Left ventricle myocardium inferior (tissue), 1 donor: ENCODE results near the gene DLX4. TPM values are rescaled to one million over a fixed set of nuclear protein-coding genes. Genes with fewer than 3 reads are reported as not detected.

ENCODE experiments used
- DNase-seq: peaks from one replicate; pipeline ENCODE4 v3.0.0-alpha.2; 2020
- H3K27ac ChIP-seq: fragments of 200-600 bp; replicated peaks from 2 replicates; pipeline ENCODE4 v1.8.0; 2021
- H3K27me3 ChIP-seq: fragments of 200-600 bp; 2 replicates; pipeline ENCODE4 v1.8.0; 2021; ENCODE audit warnings: low read depth
- H3K36me3 ChIP-seq: fragments of 200-600 bp; 2 replicates; pipeline ENCODE4 v1.8.0; 2021
- H3K4me1 ChIP-seq: fragments of 200-600 bp; 2 replicates; pipeline ENCODE4 v1.8.0; 2021
- H3K4me3 ChIP-seq: fragments of 200-600 bp; 2 replicates; pipeline ENCODE4 v1.8.0; 2021; ENCODE audit warnings: mild to moderate bottlenecking, moderate library complexity
- H3K9me3 ChIP-seq: fragments of 200-600 bp; replicated peaks from 2 replicates; pipeline ENCODE4 v1.8.0; 2021
- intact Hi-C: fragments of 100-400 bp; cut with micrococcal nuclease; formaldehyde crosslinking; loops from one replicate; pipeline ENCODE4 v1.11.0; 2022
- total RNA-seq: library from RNA; stranded (reverse); fragmentation: NEBNext Ultra II Directional; extraction: Animal tissue kit (Norgen Biotek cat#: 25700); gene quantifications from one replicate; pipeline ENCODE4 v1.2.1, GENCODE V29; 2021
- TF ChIP-seq, protein P1 (sequence below): fragments of 200-600 bp; IDR thresholded peaks from 2 replicates; pipeline ENCODE4 v1.8.0; 2021; ENCODE audit warnings: antibody characterized with exemption, mild to moderate bottlenecking, borderline replicate concordance
- donor health status: DM: no; HTN: yes; CAD: no; lungs with severe emphysema.

DLX4 gene
- total RNA-seq, 1 donor from 2014 or later = not detected

- TF ChIP-seq, protein P1, sequence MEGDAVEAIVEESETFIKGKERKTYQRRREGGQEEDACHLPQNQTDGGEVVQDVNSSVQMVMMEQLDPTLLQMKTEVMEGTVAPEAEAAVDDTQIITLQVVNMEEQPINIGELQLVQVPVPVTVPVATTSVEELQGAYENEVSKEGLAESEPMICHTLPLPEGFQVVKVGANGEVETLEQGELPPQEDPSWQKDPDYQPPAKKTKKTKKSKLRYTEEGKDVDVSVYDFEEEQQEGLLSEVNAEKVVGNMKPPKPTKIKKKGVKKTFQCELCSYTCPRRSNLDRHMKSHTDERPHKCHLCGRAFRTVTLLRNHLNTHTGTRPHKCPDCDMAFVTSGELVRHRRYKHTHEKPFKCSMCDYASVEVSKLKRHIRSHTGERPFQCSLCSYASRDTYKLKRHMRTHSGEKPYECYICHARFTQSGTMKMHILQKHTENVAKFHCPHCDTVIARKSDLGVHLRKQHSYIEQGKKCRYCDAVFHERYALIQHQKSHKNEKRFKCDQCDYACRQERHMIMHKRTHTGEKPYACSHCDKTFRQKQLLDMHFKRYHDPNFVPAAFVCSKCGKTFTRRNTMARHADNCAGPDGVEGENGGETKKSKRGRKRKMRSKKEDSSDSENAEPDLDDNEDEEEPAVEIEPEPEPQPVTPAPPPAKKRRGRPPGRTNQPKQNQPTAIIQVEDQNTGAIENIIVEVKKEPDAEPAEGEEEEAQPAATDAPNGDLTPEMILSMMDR = no peak
- Histone ChIP-seq H3K27me3 (peaks cover 98% of the 10 kb centered on the region), H3K36me3 (no peaks in the 10 kb centered on the region), H3K4me3 (no peak overlapping the region), H3K27ac (no peak overlapping the region), H3K9me3 (no peaks in the 10 kb centered on the region), H3K4me1 (peaks cover 7% of the 10 kb centered on the region)
- DNase-seq = no peak
- intact Hi-C loops = no loop called here
Measured at GRCh38 chr17:49931416-49932137, 37.4 kb upstream of the DLX4 start.

- H3K27me3 ChIP-seq = peaks cover 92% of the 10 kb centered on the region
- peaks cover under 1% of the 10 kb centered on the region for H3K4me1 ChIP-seq
- no peaks in the 10 kb centered on the region for H3K9me3 ChIP-seq
- TF ChIP-seq, protein P1 = no peak
- intact Hi-C loops = no loop called here
- no peaks in the 10 kb centered on the region for H3K36me3 ChIP-seq
- H3K27ac ChIP-seq = no peak overlapping the region
- no peak for DNase-seq
- no peak overlapping the region for H3K4me3 ChIP-seq
Measured at GRCh38 chr17:49932138-49932723, 36.8 kb upstream of the DLX4 start.

DNA sequence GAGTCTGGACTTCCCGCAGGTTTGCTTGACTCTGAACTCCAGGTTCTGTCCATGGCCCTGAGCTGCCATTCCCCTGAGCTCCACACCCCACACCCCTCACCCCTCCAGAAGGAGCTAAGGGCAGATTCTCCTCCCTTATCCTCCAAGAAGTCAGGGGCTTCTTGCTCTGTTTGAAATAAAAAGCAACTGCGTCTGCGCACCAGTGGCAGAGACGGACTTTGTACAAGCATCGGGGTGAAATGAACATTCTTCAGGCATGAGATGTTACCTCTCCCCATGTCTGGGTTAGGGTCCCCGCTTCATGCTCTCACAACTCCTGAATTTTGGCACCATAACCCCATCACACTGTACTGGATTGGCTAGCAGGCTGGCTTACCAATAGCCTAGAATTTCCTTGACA lies 36.1 kb upstream of the DLX4 start:
- Histone ChIP-seq H3K27me3 (peaks cover 89% of the 10 kb centered on the region), H3K4me1 (no peaks in the 10 kb centered on the region), H3K4me3 (no peak overlapping the region), H3K36me3 (no peaks in the 10 kb centered on the region), H3K27ac (no peak overlapping the region), H3K9me3 (no peaks in the 10 kb centered on the region)
- no peak for DNase-seq
- intact Hi-C loops = no loop called here
- TF ChIP-seq, protein P1 = no peak

DNA sequence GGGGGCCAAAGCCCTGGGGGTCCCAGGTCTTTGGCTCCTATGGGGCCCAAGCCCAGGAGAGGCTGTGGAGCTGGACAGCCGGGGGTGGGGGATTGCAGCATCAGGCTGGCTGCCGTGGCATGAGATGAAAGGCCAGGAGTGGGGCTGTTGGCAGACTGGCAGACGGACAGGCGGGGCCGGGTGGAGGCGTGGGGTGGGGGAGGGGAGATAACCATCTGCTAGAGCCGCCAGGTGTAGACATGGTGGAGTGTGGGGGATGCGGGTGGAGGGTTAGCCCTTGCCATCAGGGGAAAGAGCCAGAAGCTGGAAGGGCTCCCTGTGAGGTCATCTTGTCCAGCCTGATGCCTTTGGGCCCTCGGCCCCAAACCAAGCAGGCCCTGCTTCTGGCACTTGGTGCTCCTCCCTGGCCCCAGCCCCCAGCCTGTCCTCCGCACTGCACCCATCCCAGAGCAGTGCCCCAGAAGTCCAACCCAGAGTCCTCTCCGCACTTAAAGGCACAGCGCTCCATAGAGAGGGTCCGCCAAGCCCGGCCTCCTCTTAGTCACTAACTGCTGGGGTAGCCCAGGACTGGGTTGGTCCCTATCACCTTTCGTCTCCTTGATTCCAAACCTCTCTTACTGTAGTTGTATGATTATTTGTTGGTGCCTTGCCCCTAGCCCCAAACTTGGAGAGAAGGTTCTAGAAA lies 33.3 kb upstream of the DLX4 start:
- intact Hi-C loops = no loop called here
- no peak overlapping the region for H3K27ac ChIP-seq
- TF ChIP-seq, protein P1 = no peak
- no peaks in the 10 kb centered on the region for H3K4me1 ChIP-seq
- no peaks in the 10 kb centered on the region for H3K9me3 ChIP-seq
- peaks cover 88% of the 10 kb centered on the region for H3K27me3 ChIP-seq
- DNase-seq = no peak
- no peak overlapping the region for H3K4me3 ChIP-seq
- no peaks in the 10 kb centered on the region for H3K36me3 ChIP-seq

DNA sequence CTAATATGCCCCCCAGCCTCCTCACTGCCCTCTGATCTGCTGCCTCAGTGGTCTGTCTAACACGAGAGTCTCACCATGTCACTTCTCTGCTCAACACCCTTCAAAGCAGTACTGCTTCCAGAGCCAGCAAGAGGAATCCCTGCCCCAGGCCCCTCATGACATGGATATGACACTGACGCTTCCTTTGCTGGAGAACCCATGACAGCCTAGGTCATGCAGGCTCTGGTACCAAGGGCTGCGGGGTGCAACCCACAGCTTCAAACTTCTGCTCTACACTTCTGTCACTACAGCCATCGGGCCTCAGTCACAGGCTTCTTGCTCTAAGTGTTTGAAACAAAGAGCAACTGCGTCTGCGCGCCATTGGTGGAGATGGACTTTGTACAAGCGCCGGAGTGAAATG lies 32.6 kb upstream of the DLX4 start:
- intact Hi-C loops = no loop called here
- H3K4me1 ChIP-seq = no peaks in the 10 kb centered on the region
- peaks cover 88% of the 10 kb centered on the region for H3K27me3 ChIP-seq
- TF ChIP-seq, protein P1 = no peak
- no peak overlapping the region for H3K4me3 ChIP-seq
- DNase-seq = no peak
- no peak overlapping the region for H3K27ac ChIP-seq
- H3K36me3 ChIP-seq = no peaks in the 10 kb centered on the region
- no peaks in the 10 kb centered on the region for H3K9me3 ChIP-seq
